ES-I3 (cell line): ENCODE results near the gene PORCN.

Experiments
- H3K36me3 ChIP-seq: 2 replicates; pipeline ENCODE4 v1.6.1; 2013; ENCODE audit warnings: mild to moderate bottlenecking, low read length, control low read depth, moderate library complexity; ENCODE audit not compliant: insufficient read depth
- H3K4me1 ChIP-seq: 2 replicates; pipeline ENCODE4 v1.6.1; 2013; ENCODE audit warnings: mild to moderate bottlenecking, control low read depth, low read length; ENCODE audit not compliant: insufficient read depth
- H3K9ac ChIP-seq: 2 replicates; pipeline ENCODE4 v1.6.1; 2013; ENCODE audit warnings: low read depth, mild to moderate bottlenecking, low read length, moderate library complexity
- H3K9me3 ChIP-seq: 2 replicates; pipeline ENCODE4 v1.6.1; 2013; ENCODE audit warnings: mild to moderate bottlenecking, low read length, moderate library complexity; ENCODE audit not compliant: control insufficient read depth, insufficient read depth

Gene PORCN

GRCh38 chrX:48508400-48509244 lies at the start of gene PORCN:
PORCN (plus strand) TSS chrX:48508992; CDS start chrX:48509821, 829 bp downstream.
- Histone ChIP-seq H3K9ac (peak within 1 kb of the TSS; percentile 78), H3K9me3 (no peaks in the 10 kb centered on the region), H3K36me3 (no peaks in the 10 kb centered on the region), H3K4me1 (no peaks in the 10 kb centered on the region)

DNA sequence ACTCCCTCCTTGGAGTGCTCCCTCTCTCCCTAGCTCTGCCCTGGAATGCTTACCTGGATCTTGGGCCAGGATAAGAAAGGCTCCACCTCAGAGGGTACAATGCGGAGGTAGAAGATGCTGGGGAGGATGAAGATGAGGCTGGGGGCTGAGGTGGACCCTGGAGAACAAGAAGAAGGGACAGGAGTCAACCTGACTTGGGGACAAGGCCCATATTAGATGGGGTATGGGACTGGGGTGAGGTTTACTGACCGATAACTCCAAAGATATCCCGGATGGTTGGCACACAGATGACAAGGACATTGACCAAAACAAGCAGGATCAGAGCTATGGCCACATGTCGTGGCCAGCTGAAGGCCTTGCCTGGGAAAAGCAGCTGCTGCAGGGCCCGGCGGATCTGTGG lies 49.3 kb upstream of the PORCN start:
- no peaks in the 10 kb centered on the region for H3K9me3 ChIP-seq
- H3K4me1 ChIP-seq: no peaks in the 10 kb centered on the region
- no peaks in the 10 kb centered on the region for H3K36me3 ChIP-seq
- H3K9ac ChIP-seq: no peak overlapping the region

- Histone ChIP-seq H3K9me3 (no peaks in the 10 kb centered on the region), H3K36me3 (no peaks in the 10 kb centered on the region), H3K4me1 (no peaks in the 10 kb centered on the region), H3K9ac (no peak overlapping the region)
Observed at GRCh38 chrX:48460031-48460430, 48.8 kb upstream of the PORCN start.

GRCh38 chrX:48460606-48461005 lies 48.2 kb upstream of the PORCN start:
- Histone ChIP-seq H3K4me1 (no peaks in the 10 kb centered on the region), H3K9me3 (no peaks in the 10 kb centered on the region), H3K9ac (no peak overlapping the region), H3K36me3 (no peaks in the 10 kb centered on the region)

- H3K9me3 ChIP-seq: no peaks in the 10 kb centered on the region
- no peak overlapping the region for H3K9ac ChIP-seq
- H3K4me1 ChIP-seq: no peaks in the 10 kb centered on the region
- no peaks in the 10 kb centered on the region for H3K36me3 ChIP-seq
Observed at GRCh38 chrX:48461830-48462229, 47.0 kb upstream of the PORCN start.

GRCh38 chrX:48465336-48465933 lies 43.4 kb upstream of the PORCN start:
- Histone ChIP-seq H3K36me3 (no peaks in the 10 kb centered on the region), H3K4me1 (peaks cover 7% of the 10 kb centered on the region), H3K9ac (no peak overlapping the region), H3K9me3 (no peaks in the 10 kb centered on the region)

DNA sequence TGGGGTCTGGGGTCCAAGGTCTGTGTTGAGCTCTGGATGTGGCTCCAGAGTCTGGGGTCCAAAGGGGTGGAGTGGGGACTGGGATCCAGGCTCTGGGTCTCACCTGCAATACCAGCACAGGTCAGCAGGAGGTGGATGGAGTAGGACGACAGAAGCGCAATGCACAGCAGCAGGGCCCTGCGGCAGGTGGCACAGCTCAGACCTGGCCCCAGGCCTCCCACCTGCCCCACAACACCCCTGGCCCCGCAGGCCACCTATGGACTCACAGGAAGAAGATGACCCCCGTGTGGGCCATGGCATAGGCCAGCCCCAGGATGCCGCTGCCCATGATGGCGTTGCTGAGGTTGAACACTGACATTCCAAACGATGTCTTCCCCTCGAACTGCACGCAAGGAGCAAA lies 42.1 kb upstream of the PORCN start:
- Histone ChIP-seq H3K36me3 (no peaks in the 10 kb centered on the region), H3K4me1 (peaks cover 7% of the 10 kb centered on the region), H3K9me3 (no peaks in the 10 kb centered on the region), H3K9ac (no peak overlapping the region)

- no peaks in the 10 kb centered on the region for H3K9me3 ChIP-seq
- peak overlapping the region; percentile 80; the same call in 1 of the 2 replicates for H3K9ac ChIP-seq
Observed at GRCh38 chrX:48467281-48467761, 41.5 kb upstream of the PORCN start.

GRCh38 chrX:48468247-48468671 lies 40.5 kb upstream of the PORCN start:
- peak overlapping the region; percentile 80 for H3K9ac ChIP-seq
- no peaks in the 10 kb centered on the region for H3K9me3 ChIP-seq
- peaks cover 18% of the 10 kb centered on the region for H3K4me1 ChIP-seq
- no peaks in the 10 kb centered on the region for H3K36me3 ChIP-seq

More at GRCh38 chrX:48467281-48467761, 41.5 kb upstream of the PORCN start:
- peaks cover 9% of the 10 kb centered on the region for H3K4me1 ChIP-seq
- H3K36me3 ChIP-seq: no peaks in the 10 kb centered on the region

GRCh38 chrX:48468693-48469691 lies 39.8 kb upstream of the PORCN start:
- no peaks in the 10 kb centered on the region for H3K9me3 ChIP-seq
- peak overlapping the region; percentile 80 for H3K9ac ChIP-seq
- H3K36me3 ChIP-seq: no peaks in the 10 kb centered on the region
- peaks cover 19% of the 10 kb centered on the region for H3K4me1 ChIP-seq

DNA sequence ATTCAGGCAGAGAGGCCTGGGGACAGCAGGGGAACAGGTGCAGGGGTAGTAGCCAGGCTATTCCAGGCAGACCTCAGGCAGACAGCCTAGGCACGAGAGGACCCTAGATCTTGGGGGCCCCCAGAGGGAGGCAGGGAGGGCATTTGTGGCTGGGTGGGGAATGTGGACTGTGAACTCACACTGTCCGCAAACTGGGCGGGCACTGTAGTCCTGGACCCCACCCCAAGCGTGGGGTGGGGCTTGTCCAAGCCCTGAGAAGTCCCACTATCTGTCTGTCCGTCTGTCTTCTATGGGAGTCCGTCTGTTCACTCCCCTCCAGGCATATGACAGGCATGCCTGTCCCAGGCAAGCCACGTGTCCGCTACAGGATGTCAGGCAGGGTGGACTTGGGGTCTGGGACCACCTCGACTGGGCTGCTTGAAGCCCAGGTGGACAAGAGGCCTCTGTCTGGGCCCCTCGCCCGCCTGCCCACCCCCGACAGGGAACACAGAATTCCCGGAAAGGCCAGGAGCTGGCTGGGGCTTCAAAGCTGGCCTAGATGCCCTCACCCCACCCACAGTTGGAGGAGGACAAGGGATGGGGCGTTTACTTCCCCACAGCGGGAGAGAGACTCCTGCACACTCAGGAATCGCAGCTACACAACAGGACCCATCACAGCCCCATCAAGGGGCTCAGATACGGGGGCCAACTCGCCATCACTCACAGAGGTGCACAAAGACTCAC lies 38.5 kb upstream of the PORCN start, which contains the start of gene SLC38A5:
SLC38A5 (minus strand) TSS at position 151 of the 723 bp plus-strand sequence. CDS start 2,336 bp downstream, outside the sequence.
- H3K9ac ChIP-seq: peak within 1 kb of the TSS; percentile 80
- H3K4me1 ChIP-seq: peaks cover 19% of the 10 kb centered on the region
- H3K9me3 ChIP-seq: no peaks in the 10 kb centered on the region
- no peaks in the 10 kb centered on the region for H3K36me3 ChIP-seq

DNA sequence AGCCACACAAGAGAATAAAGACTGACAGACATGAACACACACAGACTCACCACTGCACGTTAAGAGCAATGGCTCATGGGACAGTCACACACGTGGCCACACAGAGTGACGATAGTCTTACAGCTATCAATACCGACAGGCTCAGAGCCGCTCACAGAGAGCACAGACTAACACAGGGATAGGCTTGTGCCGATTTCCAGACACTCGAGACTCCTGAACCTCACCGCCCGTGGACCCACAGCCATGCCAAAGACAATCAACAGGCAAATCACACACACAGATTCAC lies 38.0 kb upstream of the PORCN start:
- Histone ChIP-seq H3K36me3 (no peaks in the 10 kb centered on the region), H3K9me3 (no peaks in the 10 kb centered on the region), H3K4me1 (peaks cover 19% of the 10 kb centered on the region), H3K9ac (no peak overlapping the region)

GRCh38 chrX:48471504-48471903 lies 37.3 kb upstream of the PORCN start:
- Histone ChIP-seq H3K4me1 (peaks cover 19% of the 10 kb centered on the region), H3K9ac (no peak overlapping the region), H3K36me3 (no peaks in the 10 kb centered on the region), H3K9me3 (no peaks in the 10 kb centered on the region)
